Breast epithelium (tissue), 3 donors: Measurements from ENCODE around the gene SORL1.

Source experiments
- CTCF ChIP-seq, 3 donors: fragments of 450-650 bp; IDR thresholded peaks; one replicate each; pipeline ENCODE4 v1.5.1; 2016 to 2017; ENCODE audit warnings: antibody characterized with exemption in 3 of 3, mild to moderate bottlenecking in 3 of 3, moderate library complexity in 3 of 3
- POLR2A ChIP-seq: fragments of 450-650 bp; IDR thresholded peaks from one replicate; pipeline ENCODE4 v1.6.1; 2016; ENCODE audit warnings: antibody characterized with exemption, mild to moderate bottlenecking, moderate library complexity
- POLR2AphosphoS5 ChIP-seq, 3 donors: sonication (generic); formaldehyde crosslinking; IDR thresholded peaks; one replicate each; pipeline ENCODE4 v1.6.1; 2017; ENCODE audit warnings: antibody characterized with exemption in 3 of 3

GRCh38 chr11:121592708-121593107, 140.6 kb downstream of the SORL1 start:
- TF ChIP-seq CTCF (IDR thresholded peaks at IDR 0.05) (no peak), POLR2A (no peak), POLR2AphosphoS5 (IDR thresholded peaks at IDR 0.05) (no peak)
